ENCODE measurements around the gene RPS27.
"Not testable (repeated sequence)": the region's sequence is repeated elsewhere in the genome, so short reads cannot be mapped to it uniquely, and the experiment has no call there.

The RPS27 gene

DNA sequence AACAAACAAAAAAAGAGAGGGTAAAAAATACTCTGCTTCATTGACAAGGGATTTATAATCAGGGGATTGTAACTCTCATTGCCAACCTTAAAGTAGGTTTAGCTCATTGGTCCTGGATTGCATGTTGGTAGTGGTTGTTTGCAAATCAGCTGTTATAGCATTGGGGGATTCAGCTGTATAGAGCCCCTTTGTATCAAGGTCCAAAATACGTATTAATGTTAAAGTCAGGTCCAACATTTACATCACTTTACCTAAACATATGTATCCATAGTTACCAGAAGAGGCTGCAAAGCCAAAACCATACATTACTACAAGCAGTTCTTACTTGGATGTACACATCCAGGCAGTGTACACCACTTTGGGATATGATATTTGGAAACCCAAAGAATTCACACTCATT, 29.4 kb downstream of the RPS27 start:
- no peak for TF ChIP-seq CTCF (IDR thresholded peaks at IDR 0.05; ENCODE audit: borderline replicate concordance, control extremely low read depth, extremely low read depth, insufficient read depth, missing control alignments)
- in situ Hi-C loops (cut with MboI; ENCODE audit: low sequenced_read_pairs, unreplicated experiment), result no loop called here
- DNase-seq (ENCODE audit: low spot score), result no peak

- in situ Hi-C loops (cut with MboI; ENCODE audit: low sequenced_read_pairs, unreplicated experiment), result not testable (repeated sequence)
Observed at GRCh38 chr1:154033697-154034096, 43.1 kb downstream of the RPS27 start.

More at GRCh38 chr1:154033697-154034096, 43.1 kb downstream of the RPS27 start:
- DNase-seq (ENCODE audit: low spot score), result not testable (repeated sequence)

Data from GM13976 (cell line).